HEK293 (cell line): ENCODE data around the gene FRMD4A.

Experiments
- CTCF ChIA-PET: fragments of 350-600 bp; formaldehyde crosslinking; extraction: SDS; loops from one replicate; lab custom pipeline; 2021; ENCODE audit warnings: antibody characterized with exemption; lab: Yijun Ruan, JAX
- POLR2A ChIA-PET: fragments of 300-600 bp; formaldehyde crosslinking; extraction: SDS; loops from one replicate; lab custom pipeline; 2020; ENCODE audit warnings: antibody characterized with exemption, inconsistent platforms; lab: Yijun Ruan, JAX
- H3K27ac ChIP-seq: fragments of 200-500 bp; sonication (Bioruptor generic); 2 replicates; pipeline ENCODE4 v1.5.1; 2014; ENCODE audit warnings: low read depth, low read length, control low read depth, inconsistent platforms; ENCODE audit errors: extremely low read depth
- H3K36me3 ChIP-seq, 2 experiments: fragments of 200-500 bp in 1 of 2; sonication (Bioruptor generic) in 1 of 2; 1 replicate in 1 of 2; 2 replicates in 1 of 2; pipeline ENCODE4 v1.5.1; 2014 to 2017; ENCODE audit warnings: inconsistent platforms in 2 of 2, low read length in 2 of 2; ENCODE audit not compliant: control insufficient read depth in 2 of 2, insufficient read depth in 1 of 2
- H3K4me1 ChIP-seq: fragments of 200-500 bp; sonication (Bioruptor generic); 2 replicates; pipeline ENCODE4 v1.5.1; 2014; ENCODE audit warnings: mild to moderate bottlenecking, low read length, inconsistent platforms; ENCODE audit not compliant: control insufficient read depth, insufficient read depth
- H3K4me3 ChIP-seq: 2 replicates; pipeline ENCODE4 v1.5.1; 2011; ENCODE audit warnings: low read depth, mild to moderate bottlenecking, control low read depth, low read length, moderate library complexity
- H3K9me3 ChIP-seq: fragments of 200-500 bp; sonication (Bioruptor generic); 2 replicates; pipeline ENCODE4 v1.5.1; 2014; ENCODE audit warnings: low read depth, low read length, inconsistent platforms; ENCODE audit not compliant: control insufficient read depth, insufficient read depth
- GFI1B ChIP-seq: fragments of 450-650 bp; formaldehyde crosslinking; IDR thresholded peaks from 2 replicates; pipeline ENCODE4 v1.5.1; 2016; ENCODE audit warnings: missing biosample characterization, missing genetic modification characterization
- HOXA7 ChIP-seq: sonication (generic); formaldehyde crosslinking; IDR thresholded peaks from 2 replicates; pipeline ENCODE4 v1.8.1; 2022; ENCODE audit warnings: missing genetic modification reagents, borderline replicate concordance
- SP7 ChIP-seq: fragments of 450-650 bp; formaldehyde crosslinking; IDR thresholded peaks from 2 replicates; pipeline ENCODE4 v1.5.1; 2016; ENCODE audit warnings: missing biosample characterization, missing genetic modification characterization
- ZBTB20 ChIP-seq: fragments of 450-650 bp; formaldehyde crosslinking; IDR thresholded peaks from 2 replicates; pipeline ENCODE4 v1.5.1; 2016; ENCODE audit warnings: missing biosample characterization, missing genetic modification characterization
- ZBTB26 ChIP-seq: fragments of 450-650 bp; formaldehyde crosslinking; optimal IDR thresholded peaks from 2 replicates; pipeline ENCODE3; 2016; ENCODE audit warnings: missing biosample characterization, mild to moderate bottlenecking, missing genetic modification characterization
- ZNF114 ChIP-seq: fragments of 450-650 bp; formaldehyde crosslinking; IDR thresholded peaks from 2 replicates; pipeline ENCODE4 v1.5.0; 2017; ENCODE audit warnings: missing biosample characterization, missing genetic modification characterization
- ZNF138 ChIP-seq: fragments of 450-650 bp; formaldehyde crosslinking; IDR thresholded peaks from 2 replicates; pipeline ENCODE4 v1.5.1; 2016; ENCODE audit warnings: missing biosample characterization, missing genetic modification characterization, borderline replicate concordance
- ZNF155 ChIP-seq: fragments of 450-650 bp; formaldehyde crosslinking; IDR thresholded peaks from 2 replicates; pipeline ENCODE4 v1.5.1; 2016; ENCODE audit warnings: missing biosample characterization, missing genetic modification characterization
- ZNF302 ChIP-seq: fragments of 450-650 bp; formaldehyde crosslinking; IDR thresholded peaks from 2 replicates; pipeline ENCODE4 v1.5.1; 2016; ENCODE audit warnings: missing biosample characterization, missing genetic modification characterization, low read depth
- ZNF404 ChIP-seq: fragments of 450-650 bp; formaldehyde crosslinking; IDR thresholded peaks from 2 replicates; pipeline ENCODE4 v1.5.1; 2017; ENCODE audit warnings: missing biosample characterization, missing genetic modification characterization
- ZNF48 ChIP-seq: fragments of 450-650 bp; formaldehyde crosslinking; IDR thresholded peaks from 2 replicates; pipeline ENCODE4 v1.5.1; 2016; ENCODE audit warnings: missing biosample characterization, missing genetic modification characterization
- ZNF529 ChIP-seq: fragments of 450-650 bp; formaldehyde crosslinking; IDR thresholded peaks from 2 replicates; pipeline ENCODE4 v1.5.1; 2017; ENCODE audit warnings: missing genetic modification characterization, missing biosample characterization; ENCODE audit not compliant: insufficient replicate concordance
- ZNF544 ChIP-seq: fragments of 450-650 bp; formaldehyde crosslinking; IDR thresholded peaks from 2 replicates; pipeline ENCODE4 v1.5.0; 2017; ENCODE audit warnings: missing biosample characterization, missing genetic modification characterization
- ZNF623 ChIP-seq: fragments of 450-650 bp; formaldehyde crosslinking; IDR thresholded peaks from 2 replicates; pipeline ENCODE4 v1.5.1; 2016; ENCODE audit warnings: missing biosample characterization, missing genetic modification characterization
- ZNF654 ChIP-seq: fragments of 450-650 bp; formaldehyde crosslinking; IDR thresholded peaks from 2 replicates; pipeline ENCODE4 v1.5.1; 2016; ENCODE audit warnings: low read depth, missing biosample characterization, missing genetic modification characterization
- ZNF747 ChIP-seq: fragments of 450-650 bp; formaldehyde crosslinking; IDR thresholded peaks from 2 replicates; pipeline ENCODE4 v1.5.1; 2016; ENCODE audit warnings: missing biosample characterization, missing genetic modification characterization
- ZSCAN18 ChIP-seq: fragments of 450-650 bp; formaldehyde crosslinking; IDR thresholded peaks from 2 replicates; pipeline ENCODE4 v1.5.1; 2016; ENCODE audit warnings: missing biosample characterization, missing genetic modification characterization
- ZSCAN23 ChIP-seq: fragments of 450-650 bp; formaldehyde crosslinking; IDR thresholded peaks from 2 replicates; pipeline ENCODE4 v1.5.1; 2016; ENCODE audit warnings: missing biosample characterization, missing genetic modification characterization
- TF ChIP-seq, protein P1 (sequence below): fragments of 450-650 bp; formaldehyde crosslinking; IDR thresholded peaks from 2 replicates; pipeline ENCODE4 v1.5.1; 2016; ENCODE audit warnings: missing biosample characterization, missing genetic modification characterization
- TF ChIP-seq, protein P2 (sequence below): fragments of 450-650 bp; formaldehyde crosslinking; IDR thresholded peaks from 2 replicates; pipeline ENCODE4 v1.5.1; 2016; ENCODE audit warnings: missing biosample characterization, missing genetic modification characterization

The FRMD4A gene

DNA sequence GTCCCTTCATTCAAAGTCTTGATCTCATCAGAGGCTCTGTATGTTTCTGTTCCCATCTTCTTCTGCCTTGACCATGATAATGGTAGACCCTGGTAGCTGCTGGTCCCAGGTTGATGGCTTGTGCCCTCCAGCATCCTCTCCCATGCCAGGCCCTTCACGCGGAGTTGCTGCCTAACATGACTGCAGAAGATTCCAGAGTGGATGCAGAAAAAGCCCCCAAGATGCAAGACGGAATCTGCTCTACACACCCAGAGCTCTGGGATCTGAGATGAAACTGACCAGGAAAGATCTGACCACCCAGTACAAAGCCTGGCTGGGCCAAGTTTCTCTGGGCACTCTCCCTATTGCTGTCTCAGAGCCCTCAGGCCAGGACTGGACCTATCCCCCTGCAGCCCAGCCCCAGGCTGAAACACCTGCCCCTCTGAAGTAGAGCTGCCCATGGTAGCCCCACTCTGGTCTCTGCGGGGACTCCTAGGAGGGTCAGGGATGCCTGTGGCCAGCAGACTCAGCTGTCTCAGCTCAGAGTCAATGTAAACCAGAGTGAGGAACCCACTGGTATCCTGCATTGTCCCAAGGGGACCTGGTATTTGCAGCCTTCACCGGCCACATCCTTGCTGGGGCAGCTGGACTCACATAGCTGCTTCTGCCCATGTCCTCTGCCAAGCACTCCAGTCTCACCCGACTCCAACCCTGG is 9.5 kb upstream of the FRMD4A start:
- no peak overlapping the region for H3K4me3 ChIP-seq
- POLR2A ChIA-PET: no interaction called here
- H3K9me3 ChIP-seq: no peaks in the 10 kb centered on the region
- no peaks in the 10 kb centered on the region for H3K36me3 ChIP-seq
- TF ChIP-seq SP7 (tag by site-specific recombination) (no peak), ZSCAN23 (tag by site-specific recombination) (no peak), ZNF623 (tag by site-specific recombination) (no peak), ZNF138 (tag by site-specific recombination) (no peak), ZNF747 (tag by site-specific recombination) (no peak), ZNF544 (tag by site-specific recombination) (no peak), ZSCAN18 (tag by site-specific recombination) (no peak), ZNF155 (tag by site-specific recombination) (no peak)
- TF ChIP-seq, protein P1, sequence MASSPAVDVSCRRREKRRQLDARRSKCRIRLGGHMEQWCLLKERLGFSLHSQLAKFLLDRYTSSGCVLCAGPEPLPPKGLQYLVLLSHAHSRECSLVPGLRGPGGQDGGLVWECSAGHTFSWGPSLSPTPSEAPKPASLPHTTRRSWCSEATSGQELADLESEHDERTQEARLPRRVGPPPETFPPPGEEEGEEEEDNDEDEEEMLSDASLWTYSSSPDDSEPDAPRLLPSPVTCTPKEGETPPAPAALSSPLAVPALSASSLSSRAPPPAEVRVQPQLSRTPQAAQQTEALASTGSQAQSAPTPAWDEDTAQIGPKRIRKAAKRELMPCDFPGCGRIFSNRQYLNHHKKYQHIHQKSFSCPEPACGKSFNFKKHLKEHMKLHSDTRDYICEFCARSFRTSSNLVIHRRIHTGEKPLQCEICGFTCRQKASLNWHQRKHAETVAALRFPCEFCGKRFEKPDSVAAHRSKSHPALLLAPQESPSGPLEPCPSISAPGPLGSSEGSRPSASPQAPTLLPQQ (tag by site-specific recombination): no peak
- TF ChIP-seq, all 188 proteins: peak for 0
- CTCF ChIA-PET: interaction anchor here (2.0 kb wide), 1 partner anchor 14 kb away, joined by 10 read pairs; no protein-coding TSS in a partner anchor
- Histone ChIP-seq H3K27ac (no peak overlapping the region), H3K4me1 (no peaks in the 10 kb centered on the region)

DNA sequence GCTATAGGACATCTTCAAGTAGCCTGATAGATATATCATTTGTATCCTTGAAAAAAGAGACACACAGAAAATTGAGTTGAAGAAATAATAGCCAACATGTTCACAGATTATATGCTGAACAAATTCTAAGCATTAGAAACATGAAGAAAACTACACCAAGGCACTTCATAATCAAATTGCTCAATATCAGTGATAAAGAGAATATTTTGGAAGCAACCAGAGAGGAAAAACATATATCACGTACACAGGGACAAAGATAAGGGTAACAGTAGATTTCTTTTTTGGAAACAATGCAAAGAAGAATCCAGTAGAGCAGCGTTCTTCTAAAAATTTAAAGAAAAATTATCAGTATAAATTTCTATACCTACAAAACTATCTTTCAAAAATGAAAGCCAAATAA is 6.0 kb upstream of the FRMD4A start:
- ChIA-PET CTCF (interaction anchor here (1.0 kb wide), 1 partner anchor 13 kb away, joined by 3 read pairs; no protein-coding TSS in a partner anchor), POLR2A (no interaction called here)
- no peaks in the 10 kb centered on the region for H3K4me1 ChIP-seq
- no peaks in the 10 kb centered on the region for H3K36me3 ChIP-seq
- H3K4me3 ChIP-seq: no peak overlapping the region
- H3K27ac ChIP-seq: no peak overlapping the region
- TF ChIP-seq ZNF529 (tag by site-specific recombination): no peak
- TF ChIP-seq ZNF404 (tag by site-specific recombination): no peak
- no peak for TF ChIP-seq HOXA7 (CRISPR knock-in tag)
- no peak for TF ChIP-seq ZBTB20
- no peak for TF ChIP-seq ZNF114 (tag by site-specific recombination)
- no peak for TF ChIP-seq ZNF302 (tag by site-specific recombination)
- TF ChIP-seq, protein P2, sequence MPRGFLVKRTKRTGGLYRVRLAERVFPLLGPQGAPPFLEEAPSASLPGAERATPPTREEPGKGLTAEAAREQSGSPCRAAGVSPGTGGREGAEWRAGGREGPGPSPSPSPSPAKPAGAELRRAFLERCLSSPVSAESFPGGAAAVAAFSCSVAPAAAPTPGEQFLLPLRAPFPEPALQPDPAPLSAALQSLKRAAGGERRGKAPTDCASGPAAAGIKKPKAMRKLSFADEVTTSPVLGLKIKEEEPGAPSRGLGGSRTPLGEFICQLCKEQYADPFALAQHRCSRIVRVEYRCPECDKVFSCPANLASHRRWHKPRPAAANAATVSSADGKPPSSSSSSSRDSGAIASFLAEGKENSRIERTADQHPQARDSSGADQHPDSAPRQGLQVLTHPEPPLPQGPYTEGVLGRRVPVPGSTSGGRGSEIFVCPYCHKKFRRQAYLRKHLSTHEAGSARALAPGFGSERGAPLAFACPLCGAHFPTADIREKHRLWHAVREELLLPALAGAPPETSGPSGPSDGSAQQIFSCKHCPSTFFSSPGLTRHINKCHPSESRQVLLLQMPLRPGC (tag by site-specific recombination): no peak
- no peak for TF ChIP-seq ZNF48 (tag by site-specific recombination)
- TF ChIP-seq ZNF747 (tag by site-specific recombination): no peak
- no peak for TF ChIP-seq ZNF654 (tag by site-specific recombination)
- TF ChIP-seq GFI1B (tag by site-specific recombination): no peak
- no peak for TF ChIP-seq ZBTB26
- no peaks in the 10 kb centered on the region for H3K9me3 ChIP-seq
